GM21360 (cell line): ENCODE measurements around the gene DNM2.
"Not testable (repeated sequence)": the region's sequence is repeated elsewhere in the genome, so short reads cannot be mapped to it uniquely, and the experiment has no call there.

Experiments used
- ATAC-seq: cut with Tn5 transposase; IDR thresholded peaks from one replicate; pipeline ENCODE4 v1.9.1; 2021; ENCODE audit warnings: mild to moderate bottlenecking, moderate library complexity; ENCODE audit not compliant: unreplicated experiment

DNM2 gene

DNA sequence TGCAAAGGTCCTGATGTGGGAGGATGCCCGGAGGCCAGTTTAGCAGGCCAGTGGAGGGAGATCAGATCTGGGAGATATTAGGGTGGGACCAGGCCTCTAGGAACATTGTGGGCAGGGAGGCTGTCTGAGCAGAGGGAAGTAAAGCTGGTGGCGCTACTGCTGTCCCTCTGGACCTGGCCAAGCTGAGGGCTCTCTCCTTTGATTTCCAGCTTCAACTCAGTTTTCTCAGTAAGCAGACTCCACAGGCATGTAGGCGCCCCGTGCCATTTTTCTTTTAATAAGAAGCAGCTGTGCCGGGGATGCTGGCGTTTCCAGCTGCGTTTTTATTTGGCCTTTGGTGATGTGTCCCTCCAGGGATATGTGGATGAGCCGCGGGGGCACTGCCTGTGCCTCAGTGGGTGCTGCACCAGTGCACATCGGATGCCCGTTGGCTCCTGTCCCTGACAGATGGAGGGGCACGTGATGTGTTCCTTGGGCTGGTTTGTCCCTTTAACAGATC is 6.7 kb downstream of the DNM2 start:
- ATAC-seq: no peak

DNA sequence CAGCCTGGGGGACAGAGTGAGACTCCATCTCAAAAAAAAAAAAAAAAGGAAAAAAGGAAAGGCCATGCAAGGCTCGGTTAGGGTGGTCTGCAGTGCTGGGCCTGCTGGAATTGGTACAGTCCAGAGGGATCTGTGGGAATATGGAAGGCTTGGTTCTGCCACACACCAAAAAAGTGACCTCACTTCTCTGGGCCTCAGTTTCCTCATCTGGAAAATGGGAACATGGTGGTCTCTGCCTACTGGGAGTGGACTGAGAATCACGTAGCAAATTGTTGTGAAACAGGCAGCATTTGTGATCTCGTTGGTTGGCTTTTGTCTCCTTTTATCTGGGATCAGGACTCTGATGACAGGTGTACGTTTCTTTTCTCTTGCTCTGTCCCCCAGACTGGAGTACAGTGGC is 7.5 kb downstream of the DNM2 start:
- no peak for ATAC-seq

DNA sequence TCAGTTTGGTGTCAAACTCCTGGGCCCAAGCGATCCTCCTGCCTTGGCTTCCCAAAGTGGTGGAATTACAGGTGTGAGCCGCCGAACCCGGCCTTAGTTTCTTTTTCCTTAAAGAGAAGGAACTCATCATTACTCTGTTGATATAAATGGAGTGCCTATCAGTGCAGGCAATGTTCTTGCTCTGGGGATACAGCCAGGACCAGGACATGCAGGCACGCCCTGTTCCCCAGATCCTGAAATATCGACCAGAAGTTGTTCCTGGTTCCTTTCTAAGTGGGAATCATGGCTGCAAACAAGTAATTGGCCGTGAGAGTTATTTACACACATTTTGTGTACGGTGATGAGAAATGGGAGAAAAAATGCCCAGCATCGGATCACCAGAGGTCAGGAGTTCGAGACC is 8.4 kb downstream of the DNM2 start:
- no peak for ATAC-seq

DNA sequence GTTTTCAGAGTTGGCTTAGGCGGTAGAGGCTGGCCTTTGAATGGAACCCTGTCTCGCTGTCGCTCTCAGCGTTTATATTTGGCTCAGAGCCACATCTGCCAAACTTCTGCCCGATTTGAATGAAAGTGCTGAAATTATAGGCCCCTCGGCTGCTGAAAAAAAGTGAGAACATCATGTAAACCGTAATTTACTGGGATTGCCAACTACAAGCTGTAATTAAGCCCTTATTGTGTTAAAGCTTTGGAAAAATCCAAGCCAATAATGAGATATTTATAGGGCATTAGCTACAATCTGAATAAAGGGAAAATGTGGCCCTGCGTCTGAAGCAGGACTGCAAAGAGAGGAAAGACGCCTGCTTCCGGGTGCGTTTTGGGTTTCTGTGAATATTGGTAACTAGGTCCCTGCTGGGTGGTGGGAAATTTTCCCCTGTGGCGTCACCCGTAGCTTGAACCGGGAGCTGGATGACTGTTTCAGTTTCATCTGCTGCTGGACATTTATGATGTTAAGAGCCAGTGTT is 9.9 kb downstream of the DNM2 start:
- no peak for ATAC-seq

DNA sequence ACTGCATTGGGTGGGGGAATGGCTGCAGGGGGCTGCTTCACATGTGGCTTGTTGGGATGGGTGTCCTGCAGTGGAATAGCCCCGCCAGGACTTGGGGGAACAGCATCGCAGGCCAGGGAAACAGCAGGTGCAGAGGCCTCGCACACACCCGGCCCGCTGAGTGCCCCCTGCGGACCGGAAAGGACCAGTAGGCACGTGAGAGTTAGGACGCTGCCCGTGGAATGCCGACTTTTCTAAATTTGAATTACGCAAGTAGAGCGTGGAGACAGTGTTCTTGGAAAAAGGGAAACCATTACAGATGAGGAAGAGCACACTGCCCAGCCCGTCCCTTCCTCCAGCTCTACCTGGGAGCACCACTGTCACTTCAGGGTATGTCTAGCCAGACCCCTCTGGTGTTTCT is 11.5 kb downstream of the DNM2 start:
- ATAC-seq: no peak

DNA sequence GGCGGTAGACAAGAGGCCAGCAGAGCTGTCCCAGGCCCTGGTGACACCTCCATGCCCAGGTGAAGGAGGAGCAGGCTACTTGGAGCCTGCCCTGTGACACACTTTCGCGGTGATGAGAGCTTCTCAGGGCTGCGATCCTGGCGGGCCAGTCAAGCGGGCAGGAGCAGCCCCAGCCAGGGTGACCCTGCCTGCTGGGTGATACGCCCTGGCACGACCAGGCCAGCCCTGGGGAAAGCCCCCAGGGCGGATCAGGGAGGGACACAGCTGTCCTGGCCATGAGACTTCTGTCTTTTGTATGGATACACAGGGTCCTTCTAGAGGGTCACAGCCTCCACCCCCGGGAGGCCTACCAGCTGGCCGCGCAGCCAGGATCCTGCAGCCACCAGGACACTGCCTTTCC is 13.1 kb downstream of the DNM2 start:
- no peak for ATAC-seq

DNA sequence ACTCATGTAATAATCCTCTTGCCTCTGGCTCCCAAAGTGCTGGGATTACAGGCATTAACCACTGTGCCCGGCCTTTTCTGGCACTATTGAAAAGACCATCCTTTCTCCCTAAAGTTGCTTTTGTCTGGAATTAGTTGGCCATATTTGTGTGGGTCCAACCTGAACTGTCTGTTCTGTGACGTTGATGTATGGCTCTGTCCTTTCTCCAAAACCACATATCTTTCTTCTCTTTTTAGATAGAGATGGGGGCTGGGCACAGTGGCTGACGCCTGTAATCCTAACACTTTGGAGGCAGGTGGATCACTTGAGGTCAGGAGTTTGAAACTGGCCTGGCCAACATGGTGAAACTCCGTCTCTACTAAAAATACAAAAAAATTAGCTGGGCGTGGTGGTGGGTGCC is 17.9 kb downstream of the DNM2 start:
- no peak for ATAC-seq

DNA sequence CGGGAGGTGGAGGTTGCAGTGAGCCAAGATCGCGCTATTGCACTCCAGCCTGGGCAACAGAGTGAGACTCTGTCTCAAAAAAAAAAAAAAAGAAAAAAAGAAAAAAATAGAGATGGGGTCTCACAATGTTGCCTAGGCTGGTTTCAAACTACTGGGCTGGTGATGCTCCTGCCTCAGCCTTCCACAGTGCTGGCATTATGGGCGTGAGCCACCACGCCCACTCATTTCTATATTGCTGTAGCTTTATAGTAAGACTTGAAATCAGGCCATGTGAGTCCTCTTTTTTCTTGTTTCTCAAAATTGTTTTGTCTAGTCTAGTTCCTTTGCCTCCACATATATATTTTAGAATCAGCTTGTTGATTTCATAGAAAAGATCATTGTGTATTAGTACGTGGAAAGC is 18.3 kb downstream of the DNM2 start:
- no peak for ATAC-seq

DNA sequence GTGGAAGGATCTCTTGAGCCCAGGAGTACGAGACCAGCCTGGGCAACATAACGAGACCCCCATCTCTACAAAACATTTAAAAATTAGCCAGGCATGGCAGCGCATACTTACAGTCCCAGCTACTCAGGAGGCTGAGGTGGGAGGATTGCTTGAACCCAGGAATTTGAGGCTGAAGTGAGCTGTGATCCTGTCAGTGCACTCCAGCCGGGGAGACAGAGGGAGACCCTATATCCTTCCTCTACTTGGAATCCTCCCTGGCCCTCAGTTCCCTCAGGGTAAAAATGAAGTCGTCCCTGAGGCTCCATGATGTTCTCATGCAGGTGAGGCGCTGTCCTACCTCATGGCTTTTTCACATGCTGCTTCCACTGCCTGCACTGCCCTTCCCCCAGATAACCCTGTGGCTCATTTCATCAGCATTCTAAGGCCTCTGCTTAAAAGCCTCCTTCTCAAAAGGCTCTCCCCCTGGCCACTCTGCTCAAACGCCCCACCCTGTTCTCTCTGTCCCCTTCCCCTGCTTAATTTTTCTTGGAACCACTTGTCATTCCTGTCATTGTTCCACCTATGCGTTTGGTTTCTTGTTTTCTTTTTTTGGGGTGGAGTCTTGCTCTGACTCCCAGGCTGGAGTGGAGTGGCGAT is 19.2 kb downstream of the DNM2 start:
- ATAC-seq: no peak

DNA sequence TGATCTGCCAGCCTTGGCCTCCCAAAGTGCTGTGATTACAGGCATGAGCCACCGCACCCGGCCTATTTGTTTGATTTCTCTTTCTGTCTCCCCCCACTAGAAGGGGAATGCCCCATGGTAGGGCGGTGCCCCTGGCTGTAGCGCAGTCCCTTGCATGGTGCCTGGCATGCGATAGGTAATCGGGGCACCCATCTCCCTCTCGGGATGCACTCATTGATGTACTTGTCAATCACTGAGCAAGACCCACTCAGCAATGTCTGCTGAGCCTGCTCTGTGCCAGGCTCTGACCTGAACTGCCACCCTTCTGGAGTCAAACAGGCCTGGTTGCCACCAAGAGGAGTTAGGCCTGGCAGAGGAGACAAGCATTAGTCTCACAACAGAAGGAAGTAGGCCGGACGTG is 19.8 kb downstream of the DNM2 start:
- ATAC-seq: no peak

DNA sequence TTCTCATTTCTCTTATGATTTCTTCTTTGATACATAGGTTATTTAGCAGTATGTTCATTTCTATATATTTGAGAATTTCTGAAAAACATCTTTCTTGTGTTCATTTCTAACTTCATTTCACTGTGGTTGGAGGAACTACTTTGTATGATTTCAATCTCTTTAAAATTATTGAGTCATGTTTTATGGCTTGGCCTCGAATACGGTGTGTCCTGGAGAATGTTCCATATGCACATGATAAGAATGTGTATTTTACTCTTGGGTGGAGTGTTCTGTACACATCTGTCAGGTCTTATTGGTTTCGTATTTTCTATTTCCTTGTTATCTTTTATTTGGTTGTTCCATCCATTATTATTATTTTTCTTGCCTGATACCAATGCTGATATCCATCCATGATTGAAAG is 22.9 kb downstream of the DNM2 start:
- no peak for ATAC-seq

DNA sequence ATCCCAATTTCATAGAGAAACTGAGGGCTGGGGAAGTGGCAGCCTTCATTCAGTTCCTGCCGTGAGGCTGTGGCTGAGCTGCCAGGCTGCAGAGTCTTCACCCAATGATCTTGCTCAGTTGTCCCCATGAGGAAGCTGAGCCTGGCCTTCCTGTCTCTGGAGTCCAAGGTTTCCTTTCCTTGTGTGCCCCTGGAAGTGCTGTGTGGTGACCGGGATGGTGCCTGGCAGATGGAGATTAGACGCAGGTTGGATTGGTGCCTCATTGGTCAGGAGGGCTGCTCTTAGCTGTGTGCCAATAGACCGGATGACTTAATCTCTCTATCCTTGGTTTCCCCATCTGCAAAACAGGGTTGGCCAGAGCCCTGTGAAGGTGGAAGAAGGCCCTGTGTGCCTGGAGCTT is 24.6 kb downstream of the DNM2 start:
- ATAC-seq: no peak

DNA sequence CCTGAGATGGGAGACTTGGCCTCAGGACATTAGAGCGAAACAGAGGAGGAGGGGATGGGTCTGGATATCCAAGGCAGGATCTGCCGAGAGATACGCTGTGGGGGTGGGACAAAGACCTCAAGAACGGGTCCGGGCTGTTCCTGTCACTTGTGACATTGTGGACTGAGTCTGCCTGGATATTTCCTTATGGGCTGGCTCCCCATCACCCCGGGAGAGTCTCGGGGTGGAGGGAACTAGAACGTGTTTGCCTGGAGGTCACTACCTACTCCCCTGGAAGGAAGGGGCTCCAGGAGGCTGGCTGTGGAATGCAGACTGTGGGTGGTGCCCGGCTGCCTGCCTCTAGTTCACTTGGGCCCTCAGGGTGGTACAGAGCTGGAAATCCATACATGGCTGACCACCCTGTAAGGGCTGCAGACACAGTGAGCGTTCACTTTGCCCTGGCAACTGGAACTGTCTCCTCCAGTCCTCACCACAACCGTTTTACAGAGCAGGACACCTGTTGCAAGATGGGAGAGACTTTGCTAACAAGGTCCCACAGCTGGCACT is 26.4 kb downstream of the DNM2 start:
- no peak for ATAC-seq

DNA sequence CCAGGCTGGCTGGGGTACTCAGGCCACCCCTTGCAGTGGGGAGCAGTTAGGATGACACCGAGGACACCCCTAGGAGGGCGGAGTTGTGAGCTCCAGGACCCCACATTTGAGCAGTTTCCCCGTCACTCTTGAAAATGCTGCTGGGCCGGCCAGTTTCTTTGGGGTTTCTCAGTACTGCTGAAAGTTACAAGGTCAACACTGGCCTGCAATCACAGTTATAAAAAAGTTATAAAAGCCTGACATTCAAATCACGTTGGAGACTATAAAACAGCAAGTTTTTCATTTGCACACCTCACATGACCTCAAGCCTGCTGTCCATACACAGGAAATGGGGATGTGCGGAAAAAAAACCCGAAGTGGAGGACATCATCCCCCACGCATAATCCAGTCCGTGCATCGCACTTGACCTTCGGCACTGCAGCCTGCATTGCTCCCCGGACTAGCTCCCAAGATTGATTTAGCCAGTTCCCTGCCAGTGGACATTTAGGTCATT is 27.0 kb downstream of the DNM2 start:
- ATAC-seq: no peak

DNA sequence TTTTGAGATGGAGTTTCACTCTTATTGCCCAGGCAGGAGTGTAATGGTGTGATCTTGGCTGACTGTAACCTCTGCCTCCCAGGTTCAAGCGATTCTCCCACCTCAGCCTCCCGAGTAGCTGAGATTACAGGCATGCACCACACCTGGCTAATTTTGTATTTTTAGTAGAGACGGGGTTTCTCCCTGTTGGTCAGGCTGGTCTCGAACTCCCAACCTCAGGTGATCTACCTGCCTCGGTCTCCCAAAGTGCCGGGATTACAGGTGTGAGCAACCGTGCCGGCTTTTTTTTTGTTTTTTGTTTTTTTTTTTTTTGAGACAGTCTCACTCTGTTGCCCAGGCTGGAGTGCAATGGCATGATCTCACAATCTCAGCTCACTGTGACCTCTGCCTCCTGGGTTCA is 28.6 kb downstream of the DNM2 start:
- ATAC-seq: not testable (repeated sequence)

DNA sequence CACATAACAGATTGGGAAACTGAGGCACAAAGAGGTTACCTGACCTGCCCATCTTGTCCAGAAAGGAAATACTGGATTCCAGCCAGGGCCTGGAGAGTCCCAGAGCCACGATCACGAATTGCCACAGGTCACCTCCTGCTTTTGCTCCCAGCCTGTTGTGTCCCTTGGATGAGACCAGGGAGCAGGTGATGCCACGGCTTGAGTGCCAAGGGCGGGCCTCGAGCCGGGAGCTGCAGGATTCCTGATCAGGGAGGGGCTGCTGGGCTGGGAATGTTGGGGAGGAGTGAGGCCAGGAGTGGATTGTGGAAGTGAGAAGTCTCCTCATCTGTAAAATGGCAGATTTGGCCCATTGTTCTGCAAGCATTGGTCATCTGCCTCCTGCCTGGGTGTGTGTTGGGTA is 29.4 kb downstream of the DNM2 start:
- no peak for ATAC-seq

DNA sequence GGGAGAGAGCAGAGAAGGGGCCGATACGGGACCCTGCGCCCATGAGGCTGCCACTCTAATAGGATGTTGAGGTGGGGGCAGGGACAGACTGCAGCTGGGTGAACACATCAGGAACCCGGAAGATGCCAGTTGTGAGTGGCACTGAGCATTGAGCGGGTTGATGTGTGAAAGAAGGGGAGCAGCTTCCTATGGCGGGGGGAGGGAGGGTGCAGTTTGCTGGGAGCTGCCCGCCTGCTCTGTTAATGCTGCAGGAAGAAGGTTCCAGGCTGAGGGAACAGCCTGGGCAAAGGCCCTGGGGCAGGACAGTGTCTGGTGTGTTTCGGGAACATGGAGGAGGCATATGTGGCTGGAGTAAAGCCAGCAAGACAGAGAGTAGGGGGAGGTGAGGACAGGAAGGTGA is 29.8 kb downstream of the DNM2 start:
- ATAC-seq: no peak

DNA sequence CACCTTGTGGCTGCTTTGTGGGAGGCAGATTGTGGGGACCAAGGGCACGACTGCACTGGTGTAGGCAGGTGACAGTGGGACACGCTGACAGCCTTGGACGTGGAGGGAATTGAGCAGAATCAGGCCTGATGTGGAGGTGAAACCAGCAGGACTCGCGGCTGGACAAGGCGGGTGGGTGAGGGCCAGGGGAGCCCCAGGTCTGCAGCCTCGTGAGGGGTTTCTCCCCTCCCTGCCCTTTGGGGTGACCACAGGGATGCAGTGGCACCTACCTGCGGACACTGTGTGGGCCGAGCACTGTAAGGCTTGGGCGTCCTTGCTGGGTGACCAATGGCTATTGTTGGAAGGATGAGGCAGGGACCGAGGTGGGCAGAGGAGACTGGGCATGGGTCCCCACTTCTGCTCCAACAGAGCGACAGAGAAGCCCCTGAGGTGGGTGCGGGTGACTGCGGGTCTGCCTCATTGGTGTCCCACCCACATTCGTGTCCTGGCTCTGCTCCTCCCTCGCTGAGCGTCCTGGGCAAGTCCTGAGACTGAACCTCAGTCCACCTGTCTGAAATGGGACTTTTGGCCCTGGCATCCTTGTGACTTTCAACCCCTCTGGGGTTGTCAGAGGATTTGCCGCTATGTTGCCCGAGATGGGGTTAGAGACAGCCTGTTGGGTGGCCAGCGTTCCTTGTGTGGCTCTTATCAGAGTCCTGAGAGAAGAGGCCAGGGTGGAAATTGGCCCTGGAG is 30.5 kb downstream of the DNM2 start:
- no peak for ATAC-seq

DNA sequence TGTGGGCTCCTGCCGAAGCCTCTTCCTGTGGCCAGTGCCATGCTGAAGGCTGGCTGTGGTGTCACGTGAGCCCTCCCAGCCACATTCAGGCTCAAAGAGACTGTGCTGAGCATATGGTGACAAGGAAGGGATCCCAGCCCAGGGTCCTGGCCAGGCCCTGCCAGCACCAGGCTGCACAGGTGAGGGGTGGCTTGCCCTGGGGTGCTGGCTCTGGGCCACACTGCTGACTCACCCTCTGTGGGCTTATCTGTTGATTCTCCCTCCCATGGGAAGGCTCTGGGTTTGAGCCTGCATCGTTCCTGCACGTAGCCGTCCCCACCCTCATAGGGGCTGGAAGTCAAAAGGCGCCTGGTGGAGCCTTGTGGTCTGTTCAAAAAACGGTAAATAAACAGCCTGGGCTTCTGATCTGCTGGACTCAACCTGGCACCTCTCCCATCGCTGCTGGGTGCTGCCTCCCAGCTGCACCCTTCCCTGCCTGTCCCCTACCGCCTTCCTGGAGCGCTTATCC is 31.1 kb downstream of the DNM2 start:
- no peak for ATAC-seq

DNA sequence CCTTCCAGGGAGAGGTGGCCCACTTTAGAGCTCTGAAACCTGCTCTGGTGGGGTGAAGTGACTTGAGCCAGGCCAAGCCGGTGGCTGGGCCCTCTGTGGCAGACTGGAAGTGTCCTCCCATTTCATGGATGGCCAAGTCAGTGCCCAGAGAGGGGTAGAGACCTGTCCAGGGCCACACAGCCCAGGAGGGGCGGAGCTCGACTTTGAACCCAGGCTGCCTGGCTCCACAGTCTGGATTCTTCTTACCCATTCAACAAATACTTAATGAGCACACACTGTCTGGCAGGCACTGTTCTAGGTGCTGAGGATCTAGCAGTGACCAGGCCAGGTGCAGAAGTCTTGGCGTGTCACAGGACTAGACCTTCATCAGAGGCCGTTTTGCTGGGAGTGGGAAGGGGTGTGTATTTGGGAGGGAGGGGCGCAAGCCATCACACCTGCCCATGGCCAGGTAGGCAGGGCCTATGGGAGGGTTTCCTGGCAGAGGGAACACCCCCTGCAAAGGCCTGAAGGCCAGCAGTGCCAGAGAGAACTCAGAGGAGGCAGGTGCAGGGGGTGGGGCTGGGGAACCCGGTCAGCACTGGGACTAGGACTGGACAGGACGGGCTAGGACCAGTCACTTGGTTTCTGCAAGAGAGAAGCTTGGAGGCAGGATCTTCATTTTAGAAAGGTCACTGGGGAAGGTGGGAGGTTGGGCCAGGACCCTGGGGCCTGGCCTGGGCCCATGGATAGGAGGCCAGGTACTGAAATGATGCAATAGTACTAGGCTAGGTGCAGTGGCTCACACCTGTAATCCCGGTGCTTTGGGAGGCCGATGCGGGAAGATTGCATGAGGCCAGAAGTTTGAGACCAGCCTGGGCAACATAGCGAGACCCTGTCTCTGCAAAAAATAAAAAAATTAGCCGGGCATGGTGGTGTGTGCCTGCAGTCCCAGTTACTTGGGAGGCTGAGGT is 31.8 kb downstream of the DNM2 start:
- no peak for ATAC-seq
